Body of pancreas (tissue), 4 donors: ENCODE results near the gene ULK2. TPM values are rescaled to one million over a fixed set of nuclear protein-coding genes. Genes with fewer than 3 reads are reported as not detected.
"Not testable (repeated sequence)": the region's sequence is repeated elsewhere in the genome, so short reads cannot be mapped to it uniquely, and the experiment has no call there.

Experiments
- ATAC-seq: fragments of 150-250 bp; one replicate; pipeline ENCODE4 v1.9.1; 2016
- DNase-seq, 4 donors: peaks; one replicate each; pipeline ENCODE4 v3.0.0-alpha.2; 2019
- H3K27ac ChIP-seq, 4 donors: fragments of 200-600 bp; sonication (generic); 1 replicate in 3 of 4; 2 replicates in 1 of 4; pipeline versions ENCODE4 v1.5.1 to v1.6.1; 2016 to 2019; ENCODE audit warnings: mild to moderate bottlenecking in 1 of 4, mixed read lengths in 1 of 4, moderate library complexity in 1 of 4
- H3K27me3 ChIP-seq, 2 donors: fragments of 200-600 bp; sonication (generic); one replicate each; pipeline ENCODE4 v1.6.0; 2016; ENCODE audit warnings: mild to moderate bottlenecking in 1 of 2
- H3K36me3 ChIP-seq, 2 donors: fragments of 200-600 bp; sonication (generic); replicated peaks in 1 of 2; 2 replicates each; pipeline ENCODE4 v1.5.1; 2016; ENCODE audit warnings: low read depth in 2 of 2; ENCODE audit not compliant: insufficient read depth in 1 of 2
- H3K4me1 ChIP-seq: fragments of 200-600 bp; sonication (generic); one replicate; pipeline ENCODE4 v1.6.0; 2016
- H3K4me3 ChIP-seq, 2 donors: fragments of 200-600 bp; sonication (generic); 1 replicate in 1 of 2; 2 replicates in 1 of 2; pipeline ENCODE4 v1.5.1; 2016 to 2019
- H3K9me3 ChIP-seq, 3 donors: fragments of 200-600 bp; sonication (generic); 1 replicate in 2 of 3; 2 replicates in 1 of 3; pipeline ENCODE4 v1.5.1; 2016
- POLR2A ChIP-seq, 3 donors: fragments of 450-650 bp; IDR thresholded peaks; one replicate each; pipeline ENCODE4 v1.6.1; 2016; ENCODE audit warnings: antibody characterized with exemption in 3 of 3, mild to moderate bottlenecking in 2 of 3
- WGBS, 2 donors: methylation state at CpG; one replicate each; pipeline ENCODE4 v1.1.5; 2017; 5-methylcytosine and 5-hydroxymethylcytosine counted together
- intact Hi-C: fragments of 100-400 bp; cut with DNase I; formaldehyde crosslinking; loops from one replicate; pipeline ENCODE4 v1.15.1; 2023
- total RNA-seq, 2 donors: library from RNA; depleted of rRNA; stranded (reverse); fragments of >200 nt; gene quantifications; one replicate each; pipeline ENCODE4 v1.1.0, GENCODE V29; 2016
- TF ChIP-seq, protein P1 (sequence below), 7 experiments: fragments of 450-650 bp in 4 of 7; fragments of 200-600 bp in 3 of 7; sonication (generic) in 3 of 7; IDR thresholded peaks; one replicate each; pipeline ENCODE4 v1.5.1; 2016 to 2019; ENCODE audit warnings: antibody characterized with exemption in 7 of 7

Gene ULK2
- total RNA-seq, 2 donors from 2014 or later, result 10.1 to 28.3 TPM

DNA sequence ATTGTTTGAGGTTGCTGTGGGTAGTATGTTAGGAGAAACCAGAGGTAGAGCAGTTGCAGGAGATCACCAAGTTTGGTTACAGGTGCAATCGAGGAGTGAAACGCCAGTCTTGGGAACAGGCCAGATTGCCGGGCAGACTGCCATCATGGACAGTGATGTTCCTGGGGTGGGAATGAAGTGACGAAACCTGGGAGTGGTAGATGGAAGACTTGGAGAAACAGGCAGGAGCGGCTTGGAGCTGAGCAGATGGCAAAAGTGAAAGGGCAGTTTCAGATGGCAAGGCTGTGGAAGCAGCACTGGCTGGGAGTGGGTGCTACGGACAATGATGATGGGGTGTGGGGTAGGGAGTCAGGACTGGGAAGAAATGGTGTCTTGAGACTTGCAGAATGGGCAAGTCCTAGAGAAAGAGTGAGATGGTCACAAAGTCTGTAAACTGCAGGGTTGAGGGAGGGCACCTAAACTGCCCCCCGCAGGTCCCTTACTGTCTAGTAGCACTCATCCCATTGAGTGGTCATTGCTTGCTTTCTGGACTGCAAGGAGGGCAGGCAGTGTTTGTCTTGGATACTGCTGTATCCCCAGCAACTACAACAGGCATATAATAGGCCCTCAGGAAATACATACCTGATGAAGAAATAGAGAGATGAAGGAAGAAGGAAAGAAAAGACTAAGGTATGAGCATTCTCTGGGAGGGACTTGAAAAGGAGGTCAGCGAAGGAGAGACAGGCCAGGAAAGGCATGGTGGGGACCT, 29.5 kb upstream of the ULK2 start:
- no peaks in the 10 kb centered on the region for H3K9me3 ChIP-seq
- no peaks in the 10 kb centered on the region for H3K4me1 ChIP-seq
- TF ChIP-seq, protein P1, sequence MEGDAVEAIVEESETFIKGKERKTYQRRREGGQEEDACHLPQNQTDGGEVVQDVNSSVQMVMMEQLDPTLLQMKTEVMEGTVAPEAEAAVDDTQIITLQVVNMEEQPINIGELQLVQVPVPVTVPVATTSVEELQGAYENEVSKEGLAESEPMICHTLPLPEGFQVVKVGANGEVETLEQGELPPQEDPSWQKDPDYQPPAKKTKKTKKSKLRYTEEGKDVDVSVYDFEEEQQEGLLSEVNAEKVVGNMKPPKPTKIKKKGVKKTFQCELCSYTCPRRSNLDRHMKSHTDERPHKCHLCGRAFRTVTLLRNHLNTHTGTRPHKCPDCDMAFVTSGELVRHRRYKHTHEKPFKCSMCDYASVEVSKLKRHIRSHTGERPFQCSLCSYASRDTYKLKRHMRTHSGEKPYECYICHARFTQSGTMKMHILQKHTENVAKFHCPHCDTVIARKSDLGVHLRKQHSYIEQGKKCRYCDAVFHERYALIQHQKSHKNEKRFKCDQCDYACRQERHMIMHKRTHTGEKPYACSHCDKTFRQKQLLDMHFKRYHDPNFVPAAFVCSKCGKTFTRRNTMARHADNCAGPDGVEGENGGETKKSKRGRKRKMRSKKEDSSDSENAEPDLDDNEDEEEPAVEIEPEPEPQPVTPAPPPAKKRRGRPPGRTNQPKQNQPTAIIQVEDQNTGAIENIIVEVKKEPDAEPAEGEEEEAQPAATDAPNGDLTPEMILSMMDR (IDR thresholded peaks at IDR 0.05), result no peak
- no peak for TF ChIP-seq POLR2A (IDR thresholded peaks at IDR 0.05)
- no peaks in the 10 kb centered on the region for H3K36me3 ChIP-seq
- peak; percentile 10 to 56 (median 40) for DNase-seq
- intact Hi-C loops, result no loop called here
- WGBS, 2 donors, result 47 to 53% methylated on average over 8 of the region's 8 CpGs
- no peak overlapping the region for H3K27ac ChIP-seq
- H3K27me3 ChIP-seq, result no peaks in the 10 kb centered on the region
- no peak overlapping the region for H3K4me3 ChIP-seq
- ATAC-seq, result peak; percentile 21

DNA sequence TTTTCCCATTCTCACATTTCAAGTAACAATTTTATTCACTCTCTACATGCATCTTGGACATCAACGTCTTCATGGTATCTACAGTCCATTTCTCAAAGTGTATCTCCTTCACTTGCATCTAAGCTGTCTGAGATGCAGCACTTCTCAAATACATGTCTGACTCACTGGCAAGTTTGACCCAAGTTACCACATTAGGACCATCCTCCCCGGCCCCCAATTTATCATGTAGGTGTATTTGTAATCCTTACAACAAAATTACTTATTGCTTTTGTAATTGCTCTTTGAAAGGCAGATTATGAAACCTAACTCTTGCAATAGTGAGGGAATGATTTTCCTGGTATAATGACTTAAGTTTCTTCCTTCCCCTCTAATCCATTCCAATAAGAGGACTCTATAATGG, 28.9 kb upstream of the ULK2 start:
- no peaks in the 10 kb centered on the region for H3K27me3 ChIP-seq
- no peak overlapping the region for H3K4me3 ChIP-seq
- ATAC-seq, result no peak
- no peak overlapping the region for H3K27ac ChIP-seq
- intact Hi-C loops, result no loop called here
- no peaks in the 10 kb centered on the region for H3K9me3 ChIP-seq
- no peaks in the 10 kb centered on the region for H3K4me1 ChIP-seq
- TF ChIP-seq, protein P1 (IDR thresholded peaks at IDR 0.05), result no peak
- no peak for TF ChIP-seq POLR2A (IDR thresholded peaks at IDR 0.05)
- no peaks in the 10 kb centered on the region for H3K36me3 ChIP-seq
- WGBS, 2 donors, result 55 to 60% methylated on average over 2 of the region's 2 CpGs
- no peak for DNase-seq

DNA sequence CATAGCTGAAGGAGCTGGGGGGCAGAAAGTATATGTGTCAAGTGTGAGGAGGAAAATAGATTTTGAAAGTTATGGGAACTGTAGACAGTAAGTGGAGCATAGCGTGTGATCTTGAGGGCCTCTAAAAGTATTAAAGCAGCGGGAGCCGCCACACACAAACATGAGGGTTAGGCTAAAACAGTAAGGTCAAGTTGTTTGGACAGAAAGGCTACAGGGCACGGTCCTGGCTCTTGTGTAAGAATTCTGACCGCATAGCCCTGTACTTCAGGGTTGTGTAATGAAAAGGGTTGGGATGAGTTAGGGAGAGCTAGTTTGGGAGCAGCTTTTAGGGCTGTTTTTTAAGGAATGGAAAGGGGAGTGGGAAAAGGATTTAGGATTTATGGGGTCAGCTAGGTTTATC, 22.8 kb upstream of the ULK2 start:
- H3K27ac ChIP-seq, H3K4me1 ChIP-seq, H3K36me3 ChIP-seq, H3K27me3 ChIP-seq, DNase-seq, H3K4me3 ChIP-seq, H3K9me3 ChIP-seq, ATAC-seq, intact Hi-C loops: not testable (repeated sequence)
- WGBS, 2 donors, result 80 to 89% methylated on average over 5 of the region's 5 CpGs

DNA sequence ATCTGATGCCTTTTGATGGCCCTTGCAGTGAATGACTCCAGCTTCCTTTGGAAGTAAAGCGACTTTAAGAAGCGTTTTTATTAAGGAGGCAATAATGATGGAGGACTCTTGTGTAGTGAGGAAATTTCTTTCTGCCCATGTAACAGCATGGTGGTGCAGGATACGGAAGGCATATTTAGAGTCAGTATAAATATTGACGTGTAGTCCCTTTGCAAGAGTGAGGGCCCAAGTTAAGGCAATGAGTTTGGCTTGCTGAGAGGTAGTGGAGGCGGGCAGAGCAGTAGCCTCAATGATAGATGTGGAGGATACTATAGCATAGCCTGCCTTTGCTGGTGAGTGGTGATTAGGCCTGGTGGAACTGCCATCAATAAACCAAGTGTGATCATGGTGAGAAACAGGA, 22.3 kb upstream of the ULK2 start:
- H3K4me3 ChIP-seq, H3K4me1 ChIP-seq, DNase-seq, H3K27ac ChIP-seq, intact Hi-C loops, H3K27me3 ChIP-seq, ATAC-seq, H3K9me3 ChIP-seq, H3K36me3 ChIP-seq: not testable (repeated sequence)
- WGBS, 2 donors, result 90 to 92% methylated on average over 5 of the region's 5 CpGs

DNA sequence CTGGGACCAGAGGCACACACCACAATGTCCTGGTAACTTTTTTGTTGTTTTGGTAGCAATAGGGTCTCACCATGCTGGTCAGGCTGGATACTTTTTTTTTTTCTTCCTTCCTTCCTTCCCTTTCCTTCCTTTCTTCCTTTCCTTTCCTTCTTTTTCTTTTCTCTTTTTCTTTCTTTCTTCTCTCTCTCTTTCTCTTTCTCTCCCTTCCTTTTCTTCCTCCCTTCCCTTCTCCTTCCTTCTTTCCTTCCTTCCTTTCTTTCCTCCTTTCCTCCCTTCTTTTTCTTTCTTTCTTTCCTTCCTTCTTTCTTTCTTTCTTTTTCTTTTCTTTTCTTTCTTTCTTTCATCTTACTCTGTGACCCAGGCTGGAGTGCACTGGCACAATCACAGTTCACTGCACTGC, 18.4 kb upstream of the ULK2 start:
- Histone ChIP-seq H3K4me1 (no peaks in the 10 kb centered on the region), H3K27ac (no peak overlapping the region), H3K4me3 (no peak overlapping the region), H3K9me3 (no peaks in the 10 kb centered on the region), H3K27me3 (no peaks in the 10 kb centered on the region), H3K36me3 (no peaks in the 10 kb centered on the region)
- ATAC-seq, result no peak
- TF ChIP-seq POLR2A (IDR thresholded peaks at IDR 0.05), result no peak
- TF ChIP-seq, protein P1 (IDR thresholded peaks at IDR 0.05), result no peak
- intact Hi-C loops, result no loop called here
- no peak for DNase-seq
